IgD-negative memory B cell (primary cell): ENCODE results near the gene MITD1. TPM values are rescaled to one million over a fixed set of nuclear protein-coding genes. Genes with fewer than 3 reads are reported as not detected.
"Not testable (repeated sequence)": the region's sequence is repeated elsewhere in the genome, so short reads cannot be mapped to it uniquely, and the experiment has no call there.

ENCODE experiments used
- H3K27ac Mint-ChIP-seq, 3 donors: one replicate each; pipeline ENCODE4 v1.8.0; 2020 to 2022; ENCODE audit warnings: mild to moderate bottlenecking in 3 of 3, mixed read lengths in 3 of 3, moderate library complexity in 1 of 3
- H3K27me3 Mint-ChIP-seq: one replicate; pipeline ENCODE4 v1.8.0; 2021; ENCODE audit warnings: mixed read lengths
- H3K36me3 Mint-ChIP-seq: one replicate; pipeline ENCODE4 v1.8.0; 2020; ENCODE audit warnings: mild to moderate bottlenecking, mixed read lengths
- H3K4me1 Mint-ChIP-seq, 3 donors: one replicate each; pipeline ENCODE4 v1.8.0; 2020 to 2022; ENCODE audit warnings: mixed read lengths in 3 of 3, mild to moderate bottlenecking in 1 of 3
- H3K4me3 Mint-ChIP-seq, 4 donors: one replicate each; pipeline ENCODE4 v1.8.0; 2020 to 2022; ENCODE audit warnings: mild to moderate bottlenecking in 4 of 4, mixed read lengths in 4 of 4, moderate library complexity in 3 of 4
- H3K9me3 Mint-ChIP-seq, 3 donors: one replicate each; pipeline ENCODE4 v1.8.0; 2020 to 2021; ENCODE audit warnings: mixed read lengths in 3 of 3, mild to moderate bottlenecking in 1 of 3
- polyA plus RNA-seq: library from polyadenylated mRNA; unstranded; fragments of 300-500 nt; fragmentation: Illumina TruSeq; gene quantifications from one replicate; pipeline ENCODE4 v1.2.3, GENCODE V29; 2021

MITD1 gene
- 43.2 TPM for polyA plus RNA-seq

DNA sequence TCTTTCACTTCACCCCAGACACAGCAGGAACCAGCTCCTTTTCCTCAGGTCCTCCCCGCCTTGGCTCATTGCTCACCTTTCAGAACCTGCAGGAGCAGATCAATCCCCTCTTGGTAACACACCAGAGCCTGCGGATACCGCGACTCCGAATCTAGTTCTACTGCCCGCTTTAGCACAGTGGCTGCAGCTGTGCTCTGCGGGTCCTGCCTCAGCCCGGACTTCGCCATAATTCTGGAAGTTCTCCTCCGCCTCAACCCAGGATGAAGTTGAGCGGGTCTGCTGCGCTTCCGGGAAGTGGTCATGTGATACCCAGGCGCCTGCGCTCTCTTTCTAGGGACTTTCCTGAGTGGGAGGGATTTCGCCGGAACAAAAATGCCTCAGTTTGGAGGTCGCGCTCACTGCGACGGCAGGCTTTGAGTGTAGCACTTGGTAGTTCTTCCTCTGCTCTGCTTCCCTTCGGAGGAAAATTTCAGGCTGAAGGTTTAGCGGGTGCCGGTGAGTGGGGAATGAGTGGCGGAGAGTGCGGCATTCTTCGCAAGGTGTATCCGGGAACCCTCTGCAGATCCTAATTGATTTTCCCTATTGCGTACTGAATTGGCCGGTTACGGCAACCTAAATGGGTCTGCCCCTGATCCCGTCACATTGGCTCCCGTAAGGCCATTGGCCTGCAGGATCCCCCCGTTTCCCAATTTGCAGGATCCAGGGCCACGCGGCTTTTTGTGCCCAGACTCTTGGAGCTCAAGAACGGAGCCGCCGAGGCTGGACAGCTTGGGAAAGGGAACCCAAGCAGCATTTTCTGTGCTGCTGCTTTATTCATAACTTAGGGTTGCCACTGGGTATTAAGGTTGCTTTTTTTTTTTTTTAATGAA lies at the start of gene MITD1, which contains the start of gene MRPL30:
TSS of gene MITD1 (minus strand) at position 304 of the 869 bp plus-strand sequence. CDS start at position 227, 77 bp downstream.
TSS of gene MRPL30 (plus strand) at position 430 of the 869 bp plus-strand sequence. CDS start 5,020 bp downstream, outside the sequence.
- peak within 1 kb of the TSS; percentile 97 to 99 (median 99) for H3K27ac Mint-ChIP-seq
- no peaks in the 10 kb centered on the region for H3K36me3 Mint-ChIP-seq
- peak within 1 kb of the TSS; percentile 99 to 100 (median 99) for H3K4me3 Mint-ChIP-seq
- H3K27me3 Mint-ChIP-seq, result no peaks in the 10 kb centered on the region
- peaks cover 42 to 48% (median 42%) of the 10 kb centered on the region in 3 donors for H3K4me1 Mint-ChIP-seq
- H3K9me3 Mint-ChIP-seq, result no peaks in the 10 kb centered on the region

DNA sequence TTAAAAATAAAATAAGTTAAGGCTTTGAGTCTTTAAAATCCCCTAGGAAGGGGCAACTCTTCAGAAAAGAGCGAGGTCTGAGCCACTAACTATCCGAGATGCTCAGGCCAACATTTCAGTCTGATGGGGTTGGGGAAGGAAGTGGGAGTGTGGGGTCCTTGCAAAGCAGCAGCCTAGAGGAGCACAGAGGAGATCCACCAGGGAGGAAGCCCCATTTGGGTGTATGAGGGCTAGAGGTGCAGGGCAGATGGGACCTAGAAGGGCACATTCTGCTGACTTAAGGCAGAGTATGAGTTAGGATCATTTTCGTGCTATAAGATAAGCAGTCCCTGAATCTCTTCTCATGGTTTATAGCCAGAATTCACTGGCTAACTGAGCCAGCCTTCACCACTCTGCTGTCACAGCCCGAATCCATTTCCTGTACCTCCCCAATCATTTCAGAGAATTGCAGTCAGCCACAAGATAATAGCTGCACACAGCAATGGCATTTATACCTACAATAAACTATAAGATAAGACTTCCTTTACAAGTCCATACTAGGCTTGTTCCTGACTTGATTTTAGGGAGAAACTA lies 37.2 kb upstream of the MITD1 start:
- H3K27ac Mint-ChIP-seq, result no peak overlapping the region
- H3K4me1 Mint-ChIP-seq, result peaks cover 0 to 2% (median 0%) of the 10 kb centered on the region in 3 donors
- peaks cover 17% of the 10 kb centered on the region for H3K36me3 Mint-ChIP-seq
- no peak overlapping the region for H3K4me3 Mint-ChIP-seq
- no peaks in the 10 kb centered on the region for H3K27me3 Mint-ChIP-seq
- H3K9me3 Mint-ChIP-seq, result no peaks in the 10 kb centered on the region

GRCh38 chr2:99216096-99216495 lies 35.2 kb upstream of the MITD1 start:
- peaks cover 0 to 2% (median 0%) of the 10 kb centered on the region in 3 donors for H3K4me1 Mint-ChIP-seq
- H3K27me3 Mint-ChIP-seq, result no peaks in the 10 kb centered on the region
- H3K36me3 Mint-ChIP-seq, result peaks cover 17% of the 10 kb centered on the region
- H3K4me3 Mint-ChIP-seq, result no peak overlapping the region
- no peaks in the 10 kb centered on the region for H3K9me3 Mint-ChIP-seq
- no peak overlapping the region for H3K27ac Mint-ChIP-seq

GRCh38 chr2:99205491-99205890 lies 24.6 kb upstream of the MITD1 start:
- Mint-ChIP-seq H3K9me3 (peaks cover 0 to 8% (median 6%) of the 10 kb centered on the region in 3 donors), H3K4me1 (no peaks in the 10 kb centered on the region), H3K36me3 (peaks cover 10% of the 10 kb centered on the region), H3K4me3 (no peak overlapping the region), H3K27ac (no peak overlapping the region), H3K27me3 (no peaks in the 10 kb centered on the region)

GRCh38 chr2:99201959-99202678 lies 21.3 kb upstream of the MITD1 start:
- Mint-ChIP-seq H3K4me1 (no peaks in the 10 kb centered on the region), H3K27ac (peak overlapping the region in 1 of 3 donors; percentile 27), H3K9me3 (peaks cover 0 to 8% (median 6%) of the 10 kb centered on the region in 3 donors), H3K36me3 (peaks cover 5% of the 10 kb centered on the region), H3K27me3 (no peaks in the 10 kb centered on the region), H3K4me3 (no peak overlapping the region)

DNA sequence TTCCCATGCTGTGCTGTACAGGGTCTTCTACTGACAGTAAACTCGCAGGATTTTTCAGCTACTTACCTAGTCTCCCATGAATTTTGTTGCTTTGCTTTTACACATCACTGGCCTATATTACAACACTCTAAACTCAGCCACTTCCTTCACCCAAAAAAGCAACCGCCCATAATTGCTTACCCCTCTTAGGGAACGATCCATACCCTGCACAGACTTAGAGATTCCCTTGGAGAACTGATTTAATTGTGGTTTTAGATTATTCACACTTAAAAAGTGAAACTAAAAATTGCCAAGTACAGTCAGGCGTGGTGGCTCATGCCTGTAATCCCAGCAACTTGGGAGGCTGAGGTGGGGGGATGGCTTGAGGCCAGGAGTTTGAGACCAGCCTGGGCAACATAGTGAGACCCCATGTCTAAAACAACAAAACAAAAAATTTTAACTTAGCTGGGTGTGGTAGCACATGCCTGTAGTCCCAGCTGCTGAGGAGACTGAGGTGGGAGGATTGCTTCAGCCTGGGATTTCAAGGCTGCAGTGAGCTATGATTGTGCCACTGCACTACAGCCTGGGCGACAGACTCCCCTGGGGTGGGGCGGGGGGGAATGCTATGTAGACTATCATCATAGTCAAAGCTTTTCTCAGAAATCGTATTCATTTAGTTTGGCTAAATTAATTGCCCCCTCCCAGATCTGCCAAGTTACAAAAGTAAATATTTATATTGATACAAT lies 19.4 kb upstream of the MITD1 start:
- Mint-ChIP-seq H3K27ac (peak overlapping the region in 1 of 3 donors; percentile 43), H3K27me3 (no peaks in the 10 kb centered on the region)

GRCh38 chr2:99198103-99198841 lies 17.4 kb upstream of the MITD1 start:
- Mint-ChIP-seq H3K4me1 (no peaks in the 10 kb centered on the region), H3K36me3 (peaks cover 3% of the 10 kb centered on the region), H3K9me3 (no peaks in the 10 kb centered on the region), H3K4me3 (no peak overlapping the region), H3K27me3 (no peaks in the 10 kb centered on the region), H3K27ac (no peak overlapping the region)

More for the DNA sequence above, 19.4 kb upstream of the MITD1 start:
- H3K4me1 Mint-ChIP-seq, result no peaks in the 10 kb centered on the region
- H3K36me3 Mint-ChIP-seq, result peaks cover 3% of the 10 kb centered on the region
- no peak overlapping the region for H3K4me3 Mint-ChIP-seq
- no peaks in the 10 kb centered on the region for H3K9me3 Mint-ChIP-seq

DNA sequence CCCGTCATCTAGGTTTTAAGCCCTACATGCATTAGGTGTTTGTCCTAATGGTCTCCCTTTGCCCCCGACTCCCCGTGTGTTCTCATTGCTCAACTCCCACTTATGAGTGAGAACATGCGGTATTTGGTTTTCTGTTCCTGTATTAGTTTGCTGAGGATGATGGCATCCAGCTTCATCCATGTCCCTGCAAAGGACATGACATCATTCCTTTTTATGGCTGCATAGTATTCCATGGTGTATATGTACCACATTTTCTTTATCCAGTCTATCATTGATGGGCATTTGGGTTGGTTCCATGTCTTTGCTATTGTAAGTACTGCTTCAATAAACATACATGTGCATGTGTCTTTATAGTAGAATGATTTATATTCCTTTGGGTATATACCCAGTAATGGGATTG lies 11.5 kb upstream of the MITD1 start:
- H3K27ac Mint-ChIP-seq, H3K4me1 Mint-ChIP-seq, H3K27me3 Mint-ChIP-seq, H3K4me3 Mint-ChIP-seq, H3K9me3 Mint-ChIP-seq: not testable (repeated sequence)
- peaks cover 12% of the 10 kb centered on the region for H3K36me3 Mint-ChIP-seq

GRCh38 chr2:99190548-99190947 lies 9.7 kb upstream of the MITD1 start:
- Mint-ChIP-seq H3K36me3 (peaks cover 9% of the 10 kb centered on the region), H3K4me3 (no peak overlapping the region), H3K9me3 (no peaks in the 10 kb centered on the region), H3K4me1 (peaks cover 4 to 9% (median 7%) of the 10 kb centered on the region in 3 donors), H3K27ac (no peak overlapping the region), H3K27me3 (no peaks in the 10 kb centered on the region)

- H3K36me3 Mint-ChIP-seq, result peaks cover 9% of the 10 kb centered on the region
- no peak overlapping the region for H3K4me3 Mint-ChIP-seq
- H3K27ac Mint-ChIP-seq, result peak overlapping the region in 1 of 3 donors; percentile 55
- no peaks in the 10 kb centered on the region for H3K9me3 Mint-ChIP-seq
- peaks cover 9 to 20% (median 15%) of the 10 kb centered on the region in 3 donors for H3K4me1 Mint-ChIP-seq
- H3K27me3 Mint-ChIP-seq, result no peaks in the 10 kb centered on the region
These were observed 7.5 kb upstream of the MITD1 start for GRCh38 chr2:99188357-99188756.

GRCh38 chr2:99187011-99187410 lies 6.2 kb upstream of the MITD1 start:
- no peaks in the 10 kb centered on the region for H3K27me3 Mint-ChIP-seq
- H3K36me3 Mint-ChIP-seq, result peaks cover 5% of the 10 kb centered on the region
- H3K4me1 Mint-ChIP-seq, result peaks cover 13 to 26% (median 19%) of the 10 kb centered on the region in 3 donors
- H3K9me3 Mint-ChIP-seq, result no peaks in the 10 kb centered on the region
- H3K27ac Mint-ChIP-seq, result no peak overlapping the region
- H3K4me3 Mint-ChIP-seq, result no peak overlapping the region

DNA sequence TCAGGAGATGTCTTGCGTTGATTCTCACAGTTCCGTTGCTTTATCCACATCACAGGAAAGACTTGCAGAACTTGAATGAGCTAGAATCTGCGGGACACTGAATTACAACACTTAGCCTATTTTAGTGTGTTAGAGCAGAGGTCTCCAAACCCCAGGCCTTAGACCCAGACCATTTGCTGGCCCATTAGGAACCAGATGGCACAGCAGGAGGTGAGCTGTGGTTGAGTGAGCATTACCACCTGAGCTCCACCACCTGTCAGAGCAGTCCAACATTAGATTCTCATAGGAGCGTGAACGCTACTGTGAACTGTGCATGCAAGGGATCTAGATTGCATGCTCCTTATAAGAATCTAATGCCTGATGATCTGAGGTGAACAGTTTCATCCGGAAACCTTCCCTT lies 4.0 kb upstream of the MITD1 start:
- peaks cover 22 to 30% (median 29%) of the 10 kb centered on the region in 3 donors for H3K4me1 Mint-ChIP-seq
- H3K9me3 Mint-ChIP-seq, result no peaks in the 10 kb centered on the region
- no peaks in the 10 kb centered on the region for H3K27me3 Mint-ChIP-seq
- no peaks in the 10 kb centered on the region for H3K36me3 Mint-ChIP-seq
- H3K4me3 Mint-ChIP-seq, result peak overlapping the region in 1 of 4 donors; percentile 77
- H3K27ac Mint-ChIP-seq, result peak overlapping the region in 1 of 3 donors; percentile 13

- Mint-ChIP-seq H3K4me3 (peak overlapping the region in 2 of 4 donors; percentile 59 to 67), H3K36me3 (no peaks in the 10 kb centered on the region), H3K27ac (no peak overlapping the region), H3K4me1 (peaks cover 34 to 41% (median 37%) of the 10 kb centered on the region in 3 donors), H3K27me3 (no peaks in the 10 kb centered on the region), H3K9me3 (no peaks in the 10 kb centered on the region)
These were observed 2.2 kb upstream of the MITD1 start for GRCh38 chr2:99183025-99183424.

GRCh38 chr2:99181624-99182000 lies 754 bp upstream of the MITD1 start:
- no peaks in the 10 kb centered on the region for H3K36me3 Mint-ChIP-seq
- no peaks in the 10 kb centered on the region for H3K27me3 Mint-ChIP-seq
- H3K4me1 Mint-ChIP-seq, result peaks cover 41 to 48% (median 42%) of the 10 kb centered on the region in 3 donors

More at GRCh38 chr2:99181624-99182000, 754 bp upstream of the MITD1 start:
- H3K27ac Mint-ChIP-seq, result peak overlapping the region; percentile 97 to 99 (median 99)
- H3K4me3 Mint-ChIP-seq, result peak overlapping the region; percentile 99 to 100 (median 99)
- no peaks in the 10 kb centered on the region for H3K9me3 Mint-ChIP-seq
